Hepatocyte (in vitro differentiated cells): ENCODE data around the gene NR3C2. TPM values are rescaled to one million over a fixed set of nuclear protein-coding genes. Genes with fewer than 3 reads are reported as not detected.
"Not testable (repeated sequence)": the region's sequence is repeated elsewhere in the genome, so short reads cannot be mapped to it uniquely, and the experiment has no call there.

Source experiments
- DNase-seq: peaks from one replicate; pipeline ENCODE4 v3.0.0-alpha.2; 2016; ENCODE audit warnings: low spot score
- H2AFZ ChIP-seq: fragments of 200-600 bp; sonication (generic); 2 replicates; pipeline ENCODE4 v1.6.0; 2016; ENCODE audit warnings: antibody characterized with exemption, mild to moderate bottlenecking
- H3K27ac ChIP-seq: fragments of 200-600 bp; sonication (generic); 2 replicates; pipeline ENCODE4 v1.5.1; 2016; ENCODE audit warnings: mild to moderate bottlenecking
- H3K27me3 ChIP-seq: fragments of 200-600 bp; sonication (generic); 2 replicates; pipeline ENCODE4 v1.6.1; 2016
- H3K36me3 ChIP-seq: fragments of 200-600 bp; sonication (generic); replicated peaks from 2 replicates; pipeline ENCODE4 v1.5.1; 2016; ENCODE audit warnings: low read depth; ENCODE audit not compliant: insufficient read depth
- H3K4me1 ChIP-seq: fragments of 200-600 bp; sonication (generic); 2 replicates; pipeline ENCODE4 v1.5.1; 2016; ENCODE audit warnings: mild to moderate bottlenecking, moderate library complexity; ENCODE audit not compliant: insufficient read depth
- H3K4me2 ChIP-seq: fragments of 200-600 bp; sonication (generic); 2 replicates; pipeline ENCODE4 v1.6.0; 2016
- H3K4me3 ChIP-seq: fragments of 200-600 bp; sonication (generic); 2 replicates; pipeline ENCODE4 v1.5.1; 2016; ENCODE audit warnings: mild to moderate bottlenecking
- H3K79me2 ChIP-seq: fragments of 200-600 bp; sonication (generic); 2 replicates; pipeline ENCODE4 v1.6.0; 2017; ENCODE audit warnings: mild to moderate bottlenecking
- H3K9me2 ChIP-seq: fragments of 200-600 bp; sonication (generic); replicated peaks from 2 replicates; pipeline ENCODE4 v1.6.0; 2017; ENCODE audit warnings: mild to moderate bottlenecking; ENCODE audit not compliant: insufficient read depth
- H3K9me3 ChIP-seq: fragments of 200-600 bp; sonication (generic); 2 replicates; pipeline ENCODE4 v1.5.1; 2016; ENCODE audit warnings: low read depth, mild to moderate bottlenecking
- H4K20me1 ChIP-seq: fragments of 200-600 bp; sonication (generic); 2 replicates; pipeline ENCODE4 v1.6.0; 2016; ENCODE audit warnings: mild to moderate bottlenecking; ENCODE audit not compliant: insufficient read depth, poor library complexity, severe bottlenecking
- CTCF ChIP-seq: fragments of 200-600 bp; sonication (generic); IDR thresholded peaks from 2 replicates; pipeline ENCODE4 v1.5.1; 2016; ENCODE audit warnings: antibody characterized with exemption, mild to moderate bottlenecking; ENCODE audit not compliant: poor library complexity
- EZH2 ChIP-seq: fragments of 200-600 bp; sonication (generic); IDR thresholded peaks from 2 replicates; pipeline ENCODE4 v1.6.1; 2016; ENCODE audit warnings: antibody characterized with exemption, mild to moderate bottlenecking, borderline replicate concordance
- EZH2phosphoT487 ChIP-seq: fragments of 200-600 bp; sonication (generic); IDR thresholded peaks from one replicate; pipeline ENCODE4 v1.6.1; 2018; ENCODE audit warnings: antibody characterized with exemption, mild to moderate bottlenecking, low read depth, moderate library complexity; ENCODE audit not compliant: unreplicated experiment, severe bottlenecking
- WGBS: methylation state at CpG from one replicate; pipeline ENCODE4 v1.1.6; 2016; ENCODE audit warnings: low lambda C conversion rate; ENCODE audit errors: missing lambda C conversion rate; 5-methylcytosine and 5-hydroxymethylcytosine counted together
- polyA plus RNA-seq: library from polyadenylated mRNA; unstranded; fragments of >200 nt; fragmentation: Nextera tagmentation; extraction: Ambion mirVana; gene quantifications from 2 replicates; pipeline ENCODE4 v1.2.1, GENCODE V29; 2016
- total RNA-seq: library from RNA; depleted of rRNA; stranded (reverse); fragments of >200 nt; gene quantifications from 2 replicates; pipeline ENCODE4 v1.2.3, GENCODE V29; 2014

NR3C2 gene
- total and polyA plus RNA-seq, 2 experiments from 2014 or later = 2.3 to 7.1 TPM

- H3K27ac ChIP-seq = peak overlapping the region; percentile 53
- H2AFZ ChIP-seq = no peak overlapping the region
- H3K9me3 ChIP-seq = no peaks in the 10 kb centered on the region
- H4K20me1 ChIP-seq = no peaks in the 10 kb centered on the region
- H3K27me3 ChIP-seq = no peaks in the 10 kb centered on the region
- no peak overlapping the region for H3K4me3 ChIP-seq
- peaks cover 2% of the 10 kb centered on the region for H3K4me1 ChIP-seq
- H3K9me2 ChIP-seq = no peaks in the 10 kb centered on the region
- DNase-seq = peak; percentile 46
- no peaks in the 10 kb centered on the region for H3K36me3 ChIP-seq
- WGBS = 59% methylated on average over 13 of the region's 14 CpGs
- TF ChIP-seq EZH2 = no peak
- H3K79me2 ChIP-seq = no peaks in the 10 kb centered on the region
- peak overlapping the region; percentile 29 for H3K4me2 ChIP-seq
Measured at GRCh38 chr4:148203056-148203898, 238.9 kb downstream of the NR3C2 start.

- no peak overlapping the region for H3K27ac ChIP-seq
- no peak for DNase-seq
- no peaks in the 10 kb centered on the region for H3K79me2 ChIP-seq
- no peaks in the 10 kb centered on the region for H3K27me3 ChIP-seq
- H3K9me2 ChIP-seq = no peaks in the 10 kb centered on the region
- no peaks in the 10 kb centered on the region for H3K36me3 ChIP-seq
- no peaks in the 10 kb centered on the region for H3K9me3 ChIP-seq
- H2AFZ ChIP-seq = no peak overlapping the region
- TF ChIP-seq CTCF (no peak), EZH2 (no peak), EZH2phosphoT487 (no peak)
- no peak overlapping the region for H3K4me2 ChIP-seq
- WGBS = 88% methylated on average over 3 of the region's 3 CpGs
- no peak overlapping the region for H3K4me3 ChIP-seq
- H4K20me1 ChIP-seq = no peaks in the 10 kb centered on the region
- H3K4me1 ChIP-seq = peaks cover 2% of the 10 kb centered on the region
Measured at GRCh38 chr4:148200960-148201359, 241.3 kb downstream of the NR3C2 start.

- Histone ChIP-seq H3K79me2 (no peaks in the 10 kb centered on the region), H3K36me3 (peaks cover 3% of the 10 kb centered on the region), H3K27ac (no peak overlapping the region), H3K4me2 (no peak overlapping the region), H3K4me3 (no peak overlapping the region), H3K9me2 (no peaks in the 10 kb centered on the region), H3K4me1 (no peaks in the 10 kb centered on the region), H3K9me3 (no peaks in the 10 kb centered on the region), H3K27me3 (no peaks in the 10 kb centered on the region), H2AFZ (no peak overlapping the region), H4K20me1 (no peaks in the 10 kb centered on the region)
- WGBS = 82% methylated on average over 1 of the region's 1 CpG
- TF ChIP-seq EZH2phosphoT487 = no peak
- no peak for TF ChIP-seq EZH2
- no peak for DNase-seq
Measured at GRCh38 chr4:148196164-148196563, 246.1 kb downstream of the NR3C2 start.

- TF ChIP-seq CTCF (no peak), EZH2phosphoT487 (no peak), EZH2 (no peak)
- no peaks in the 10 kb centered on the region for H3K27me3 ChIP-seq
- H3K27ac ChIP-seq = no peak overlapping the region
- H3K9me2 ChIP-seq = no peaks in the 10 kb centered on the region
- no peaks in the 10 kb centered on the region for H3K4me1 ChIP-seq
- DNase-seq = no peak
- H3K79me2 ChIP-seq = no peaks in the 10 kb centered on the region
- no peak overlapping the region for H3K4me3 ChIP-seq
- H3K4me2 ChIP-seq = no peak overlapping the region
- H3K9me3 ChIP-seq = no peaks in the 10 kb centered on the region
- 73% methylated on average over 3 of the region's 3 CpGs for WGBS
- peaks cover 3% of the 10 kb centered on the region for H3K36me3 ChIP-seq
- H4K20me1 ChIP-seq = no peaks in the 10 kb centered on the region
- H2AFZ ChIP-seq = no peak overlapping the region
Measured at GRCh38 chr4:148192526-148192925, 249.7 kb downstream of the NR3C2 start.

GRCh38 chr4:148187454-148188222 is 254.6 kb downstream of the NR3C2 start:
- H2AFZ ChIP-seq, H3K4me2 ChIP-seq, H4K20me1 ChIP-seq, H3K9me2 ChIP-seq, H3K27me3 ChIP-seq, H3K27ac ChIP-seq, H3K36me3 ChIP-seq, H3K9me3 ChIP-seq, H3K79me2 ChIP-seq, H3K4me3 ChIP-seq, H3K4me1 ChIP-seq, DNase-seq: not testable (repeated sequence)
- 84% methylated on average over 5 of the region's 5 CpGs for WGBS
